ENCODE results near the gene MARCHF10. TPM values are rescaled to one million over a fixed set of nuclear protein-coding genes. Genes with fewer than 3 reads are reported as not detected.

Gene MARCHF10
- total and polyA plus RNA-seq, 3 donors from 2014 or later: 61.5 to 266 (median 118) TPM

GRCh38 chr17:62744259-62744658, 63.9 kb downstream of the MARCHF10 start:
- H3K27ac ChIP-seq: no peak overlapping the region

GRCh38 chr17:62741290-62741689, 66.8 kb downstream of the MARCHF10 start:
- no peaks in the 10 kb centered on the region for H3K27me3 ChIP-seq
- DNase-seq: no peak
- no peak overlapping the region for H3K27ac ChIP-seq
- H3K36me3 ChIP-seq (ENCODE audit: low read depth, missing control alignments): no peaks in the 10 kb centered on the region
- H3K9me3 ChIP-seq: no peaks in the 10 kb centered on the region
- 94% methylated on average over 4 of the region's 4 CpGs for WGBS, 2 donors
- H3K4me1 ChIP-seq: no peaks in the 10 kb centered on the region
- H3K4me3 ChIP-seq: no peak overlapping the region
- no peak for TF ChIP-seq POLR2A (IDR thresholded peaks at IDR 0.05)
- no peak for TF ChIP-seq CTCF (IDR thresholded peaks at IDR 0.05)
- intact Hi-C loops (cut with DNase I; ENCODE audit: low total_unique reads): no loop called here

More at GRCh38 chr17:62744259-62744658, 63.9 kb downstream of the MARCHF10 start:
- 81 to 87% methylated on average over 7 of the region's 7 CpGs for WGBS, 2 donors
- intact Hi-C loops (cut with DNase I; ENCODE audit: low total_unique reads): no loop called here
- DNase-seq: no peak
- no peaks in the 10 kb centered on the region for H3K27me3 ChIP-seq
- no peaks in the 10 kb centered on the region for H3K4me1 ChIP-seq
- H3K9me3 ChIP-seq: no peaks in the 10 kb centered on the region
- no peaks in the 10 kb centered on the region for H3K36me3 ChIP-seq (ENCODE audit: low read depth, missing control alignments)
- TF ChIP-seq POLR2A (IDR thresholded peaks at IDR 0.05): no peak
- H3K4me3 ChIP-seq: no peak overlapping the region

GRCh38 chr17:62739645-62740388, 68.3 kb downstream of the MARCHF10 start:
- 84 to 91% methylated on average over 16 of the region's 16 CpGs for WGBS, 2 donors
- no peaks in the 10 kb centered on the region for H3K27me3 ChIP-seq
- no peak overlapping the region for H3K4me3 ChIP-seq
- H3K9me3 ChIP-seq: no peaks in the 10 kb centered on the region
- TF ChIP-seq CTCF (IDR thresholded peaks at IDR 0.05): no peak
- no peak for TF ChIP-seq POLR2A (IDR thresholded peaks at IDR 0.05)
- no peak overlapping the region for H3K27ac ChIP-seq
- H3K4me1 ChIP-seq: no peaks in the 10 kb centered on the region
- no peak for DNase-seq
- intact Hi-C loops (cut with DNase I; ENCODE audit: low total_unique reads): no loop called here
- H3K36me3 ChIP-seq (ENCODE audit: low read depth, missing control alignments): no peaks in the 10 kb centered on the region

GRCh38 chr17:62738281-62738680, 69.8 kb downstream of the MARCHF10 start:
- DNase-seq: no peak
- Histone ChIP-seq H3K4me3 (no peak overlapping the region), H3K9me3 (no peaks in the 10 kb centered on the region), H3K4me1 (no peaks in the 10 kb centered on the region), H3K27me3 (no peaks in the 10 kb centered on the region), H3K36me3 (ENCODE audit: low read depth, missing control alignments) (no peaks in the 10 kb centered on the region), H3K27ac (no peak overlapping the region)
- 91 to 93% methylated on average over 9 of the region's 9 CpGs for WGBS, 2 donors
- intact Hi-C loops (cut with DNase I; ENCODE audit: low total_unique reads): no loop called here
- TF ChIP-seq CTCF (IDR thresholded peaks at IDR 0.05): no peak
- no peak for TF ChIP-seq POLR2A (IDR thresholded peaks at IDR 0.05)

- intact Hi-C loops (cut with DNase I; ENCODE audit: low total_unique reads): no loop called here
- WGBS, 2 donors: 81 to 86% methylated on average over 8 of the region's 8 CpGs
These were observed 70.6 kb downstream of the MARCHF10 start for GRCh38 chr17:62737513-62737912.

More at GRCh38 chr17:62737513-62737912, 70.6 kb downstream of the MARCHF10 start:
- TF ChIP-seq CTCF (IDR thresholded peaks at IDR 0.05): no peak
- no peak for TF ChIP-seq POLR2A (IDR thresholded peaks at IDR 0.05)
- Histone ChIP-seq H3K4me3 (no peak overlapping the region), H3K4me1 (no peaks in the 10 kb centered on the region), H3K27ac (no peak overlapping the region), H3K36me3 (ENCODE audit: low read depth, missing control alignments) (no peaks in the 10 kb centered on the region), H3K27me3 (no peaks in the 10 kb centered on the region), H3K9me3 (no peaks in the 10 kb centered on the region)
- DNase-seq: no peak

All from testis (tissue), 3 donors.